ENCODE data around the gene GGA2.

DNA sequence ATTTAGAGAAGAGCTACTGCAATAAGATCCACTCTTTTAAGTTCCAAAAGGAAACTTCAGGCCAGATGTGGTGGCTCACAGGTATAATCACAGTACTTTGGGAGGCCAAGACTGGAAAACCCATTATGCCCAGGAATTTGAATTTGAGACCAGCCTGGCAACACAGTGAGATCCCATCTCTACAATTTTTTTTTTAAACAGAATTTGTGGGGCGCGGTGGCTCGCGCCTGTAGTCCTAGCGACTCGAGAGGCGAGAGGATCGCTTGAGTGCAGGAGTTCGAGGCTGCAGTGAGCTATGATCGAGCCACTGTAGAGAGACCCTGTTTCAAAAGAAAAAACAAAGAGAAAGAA lies 58.1 kb downstream of the GGA2 start:
- TF ChIP-seq, protein P1, sequence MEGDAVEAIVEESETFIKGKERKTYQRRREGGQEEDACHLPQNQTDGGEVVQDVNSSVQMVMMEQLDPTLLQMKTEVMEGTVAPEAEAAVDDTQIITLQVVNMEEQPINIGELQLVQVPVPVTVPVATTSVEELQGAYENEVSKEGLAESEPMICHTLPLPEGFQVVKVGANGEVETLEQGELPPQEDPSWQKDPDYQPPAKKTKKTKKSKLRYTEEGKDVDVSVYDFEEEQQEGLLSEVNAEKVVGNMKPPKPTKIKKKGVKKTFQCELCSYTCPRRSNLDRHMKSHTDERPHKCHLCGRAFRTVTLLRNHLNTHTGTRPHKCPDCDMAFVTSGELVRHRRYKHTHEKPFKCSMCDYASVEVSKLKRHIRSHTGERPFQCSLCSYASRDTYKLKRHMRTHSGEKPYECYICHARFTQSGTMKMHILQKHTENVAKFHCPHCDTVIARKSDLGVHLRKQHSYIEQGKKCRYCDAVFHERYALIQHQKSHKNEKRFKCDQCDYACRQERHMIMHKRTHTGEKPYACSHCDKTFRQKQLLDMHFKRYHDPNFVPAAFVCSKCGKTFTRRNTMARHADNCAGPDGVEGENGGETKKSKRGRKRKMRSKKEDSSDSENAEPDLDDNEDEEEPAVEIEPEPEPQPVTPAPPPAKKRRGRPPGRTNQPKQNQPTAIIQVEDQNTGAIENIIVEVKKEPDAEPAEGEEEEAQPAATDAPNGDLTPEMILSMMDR (IDR thresholded peaks at IDR 0.05): no peak
- no peak for TF ChIP-seq POLR2A (IDR thresholded peaks at IDR 0.05)
- no peak for TF ChIP-seq EP300 (IDR thresholded peaks at IDR 0.05)
